GM12892 (cell line): Measurements from ENCODE around the gene RBBP8.

Experiments used
- POLR2A ChIP-seq: IDR thresholded peaks from 2 replicates; pipeline ENCODE4 v1.6.1; 2011; ENCODE audit warnings: low read depth, low read length, control low read depth
- POLR2AphosphoS5 ChIP-seq: IDR thresholded peaks from 2 replicates; pipeline ENCODE4 v1.6.1; 2011; ENCODE audit warnings: low read depth, low read length, control low read depth
- TAF1 ChIP-seq: IDR thresholded peaks from 2 replicates; pipeline ENCODE4 v1.6.1; 2011; ENCODE audit warnings: low read depth, mild to moderate bottlenecking, control low read depth, low read length, borderline replicate concordance

DNA sequence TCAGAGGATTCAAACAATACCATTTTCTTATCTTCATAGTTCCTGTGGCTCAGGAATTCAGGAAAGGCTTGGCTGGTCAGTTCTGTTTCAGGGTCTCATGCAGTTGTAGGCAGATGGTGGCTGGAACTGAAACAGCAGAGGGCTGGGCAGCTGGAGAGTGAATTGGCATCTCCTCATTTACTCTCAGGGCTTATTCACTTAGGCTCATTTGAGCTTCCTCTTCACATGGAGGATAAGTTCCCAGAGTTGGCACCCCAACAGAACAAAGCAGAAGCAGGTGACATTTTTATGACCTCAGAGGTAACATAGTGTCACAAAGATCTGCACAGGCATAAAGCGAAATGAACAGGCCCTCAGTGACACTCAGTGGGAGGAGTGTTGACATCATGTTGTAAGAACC, 66.1 kb downstream of the RBBP8 start:
- TF ChIP-seq POLR2AphosphoS5 (no peak), POLR2A (no peak), TAF1 (no peak)
